ENCODE measurements around the gene ABI3. TPM values are rescaled to one million over a fixed set of nuclear protein-coding genes. Genes with fewer than 3 reads are reported as not detected.
"Not testable (repeated sequence)": the region's sequence is repeated elsewhere in the genome, so short reads cannot be mapped to it uniquely, and the experiment has no call there.

ABI3 gene
- total and polyA plus RNA-seq, 4 donors = 4.7 to 8.8 (median 5.5) TPM

DNA sequence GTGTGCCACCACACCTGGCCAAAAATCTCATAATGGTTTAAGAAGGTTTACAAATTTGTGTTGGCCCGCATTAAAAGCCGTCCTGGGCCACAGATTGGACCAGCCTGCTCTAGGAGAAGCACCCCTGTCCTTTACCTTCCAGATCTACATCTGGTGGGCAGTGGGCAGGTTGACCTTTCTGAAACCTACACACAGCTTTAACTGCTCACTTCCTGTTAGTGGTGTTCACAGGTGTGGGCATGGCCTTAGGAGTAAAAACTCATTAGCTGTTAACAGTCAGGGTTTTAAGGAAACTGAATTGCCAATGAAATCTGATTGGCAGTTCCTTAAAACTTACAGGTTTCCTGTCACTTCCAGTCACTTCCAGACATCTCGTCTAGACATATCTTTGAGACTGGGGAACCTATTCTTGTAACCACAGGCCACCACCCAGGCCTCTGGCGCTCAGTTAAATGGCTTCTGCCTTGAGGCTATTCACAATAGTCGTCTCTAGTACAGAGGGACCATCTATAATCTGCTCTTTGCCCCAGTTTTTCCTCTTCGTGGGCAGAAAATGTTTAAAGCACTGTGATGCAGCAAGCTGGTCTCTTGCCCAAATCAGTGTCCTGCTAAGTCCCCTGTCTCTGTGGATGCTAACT, 29.4 kb upstream of the ABI3 start:
- no peak overlapping the region for H3K9ac ChIP-seq (ENCODE audit: low read depth in 1 of 2, low read length in 2 of 2)
- H3K4me1 ChIP-seq (ENCODE audit: control insufficient read depth in 4 of 4, insufficient read depth in 4 of 4, low read length in 3 of 4) = no peaks in the 10 kb centered on the region
- no peaks in the 10 kb centered on the region for H3K36me3 ChIP-seq (ENCODE audit: control insufficient read depth in 4 of 4, insufficient read depth in 3 of 4, low read depth in 1 of 4, low read length in 3 of 4)
- no peaks in the 10 kb centered on the region for H3K27me3 ChIP-seq (ENCODE audit: control insufficient read depth in 4 of 4, insufficient read depth in 4 of 4, low read length in 3 of 4)
- DNase-seq (ENCODE audit: low spot score) = no peak
- no peak for TF ChIP-seq YY1 (IDR thresholded peaks at IDR 0.05)
- WGBS = 84% methylated on average over 6 of the region's 6 CpGs
- H3K9me3 ChIP-seq (ENCODE audit: control insufficient read depth in 4 of 4, low read length in 3 of 4) = peaks cover 2 to 17% (median 5%) of the 10 kb centered on the region in 4 donors
- H3K4me3 ChIP-seq (ENCODE audit: low read depth in 1 of 3, low read length in 3 of 3) = no peak overlapping the region
- H3K27ac ChIP-seq (ENCODE audit: low read depth in 1 of 2, low read length in 2 of 2) = no peak overlapping the region

GRCh38 chr17:49183341-49183740, 27.2 kb upstream of the ABI3 start:
- Histone ChIP-seq H3K27me3 (ENCODE audit: control insufficient read depth in 4 of 4, insufficient read depth in 4 of 4, low read length in 3 of 4) (no peaks in the 10 kb centered on the region), H3K4me3 (ENCODE audit: low read depth in 1 of 3, low read length in 3 of 3) (no peak overlapping the region), H3K36me3 (ENCODE audit: control insufficient read depth in 4 of 4, insufficient read depth in 3 of 4, low read depth in 1 of 4, low read length in 3 of 4) (no peaks in the 10 kb centered on the region), H3K4me1 (ENCODE audit: control insufficient read depth in 4 of 4, insufficient read depth in 4 of 4, low read length in 3 of 4) (no peaks in the 10 kb centered on the region), H3K9ac (ENCODE audit: low read depth in 1 of 2, low read length in 2 of 2) (no peak overlapping the region), H3K27ac (ENCODE audit: low read depth in 1 of 2, low read length in 2 of 2) (no peak overlapping the region), H3K9me3 (ENCODE audit: control insufficient read depth in 4 of 4, low read length in 3 of 4) (peaks cover 0 to 8% (median 2%) of the 10 kb centered on the region in 4 donors)
- WGBS = 82% methylated on average over 5 of the region's 5 CpGs
- TF ChIP-seq HNF4A (conservative IDR thresholded peaks at IDR 0.05) = no peak
- no peak for TF ChIP-seq FOXA1 (IDR thresholded peaks at IDR 0.05)
- no peak for TF ChIP-seq SP1 (IDR thresholded peaks at IDR 0.05)
- TF ChIP-seq TAF1 (conservative IDR thresholded peaks at IDR 0.05) = no peak
- no peak for TF ChIP-seq YY1 (IDR thresholded peaks at IDR 0.05)
- no peak for DNase-seq (ENCODE audit: low spot score)

DNA sequence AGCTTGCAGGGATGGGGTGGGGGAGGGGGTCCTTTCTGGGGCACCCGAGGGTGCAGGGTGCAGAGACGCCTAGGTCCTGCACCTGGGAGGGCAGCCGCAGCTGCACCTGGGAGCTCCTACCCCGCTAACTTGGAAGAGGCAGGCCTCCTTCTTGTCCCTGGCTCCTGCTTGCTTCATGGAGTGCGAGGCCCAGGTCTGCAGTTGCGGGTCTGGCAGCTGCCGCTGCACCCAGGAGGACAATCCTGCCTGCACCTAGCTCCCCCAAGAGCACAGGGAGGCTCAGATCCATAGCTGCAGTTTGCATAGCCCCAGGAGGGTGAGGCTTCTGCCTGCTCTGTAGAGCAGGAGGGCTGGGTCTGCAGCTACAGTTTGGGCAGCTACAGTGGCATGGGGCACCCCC, 26.7 kb upstream of the ABI3 start:
- H3K27me3 ChIP-seq (ENCODE audit: control insufficient read depth in 4 of 4, insufficient read depth in 4 of 4, low read length in 3 of 4) = no peaks in the 10 kb centered on the region
- H3K4me1 ChIP-seq (ENCODE audit: control insufficient read depth in 4 of 4, insufficient read depth in 4 of 4, low read length in 3 of 4) = no peaks in the 10 kb centered on the region
- no peak overlapping the region for H3K27ac ChIP-seq (ENCODE audit: low read depth in 1 of 2, low read length in 2 of 2)
- H3K36me3 ChIP-seq (ENCODE audit: control insufficient read depth in 4 of 4, insufficient read depth in 3 of 4, low read depth in 1 of 4, low read length in 3 of 4) = no peaks in the 10 kb centered on the region
- no peak overlapping the region for H3K4me3 ChIP-seq (ENCODE audit: low read depth in 1 of 3, low read length in 3 of 3)
- H3K9ac ChIP-seq (ENCODE audit: low read depth in 1 of 2, low read length in 2 of 2) = no peak overlapping the region
- peaks cover 0 to 8% (median 2%) of the 10 kb centered on the region in 4 donors for H3K9me3 ChIP-seq (ENCODE audit: control insufficient read depth in 4 of 4, low read length in 3 of 4)
- DNase-seq (ENCODE audit: low spot score) = no peak
- WGBS = 89% methylated on average over 7 of the region's 7 CpGs
- TF ChIP-seq HNF4A (conservative IDR thresholded peaks at IDR 0.05) = no peak
- no peak for TF ChIP-seq FOXA2 (IDR thresholded peaks at IDR 0.05)
- no peak for TF ChIP-seq NR2F2 (IDR thresholded peaks at IDR 0.05)
- TF ChIP-seq RXRA (IDR thresholded peaks at IDR 0.05) = no peak
- TF ChIP-seq, protein P1, sequence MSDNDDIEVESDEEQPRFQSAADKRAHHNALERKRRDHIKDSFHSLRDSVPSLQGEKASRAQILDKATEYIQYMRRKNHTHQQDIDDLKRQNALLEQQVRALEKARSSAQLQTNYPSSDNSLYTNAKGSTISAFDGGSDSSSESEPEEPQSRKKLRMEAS (IDR thresholded peaks at IDR 0.05) = no peak

GRCh38 chr17:49184522-49184921, 26.0 kb upstream of the ABI3 start:
- not testable (repeated sequence) for H3K9me3 ChIP-seq (ENCODE audit: control insufficient read depth in 4 of 4, low read length in 3 of 4)

DNA sequence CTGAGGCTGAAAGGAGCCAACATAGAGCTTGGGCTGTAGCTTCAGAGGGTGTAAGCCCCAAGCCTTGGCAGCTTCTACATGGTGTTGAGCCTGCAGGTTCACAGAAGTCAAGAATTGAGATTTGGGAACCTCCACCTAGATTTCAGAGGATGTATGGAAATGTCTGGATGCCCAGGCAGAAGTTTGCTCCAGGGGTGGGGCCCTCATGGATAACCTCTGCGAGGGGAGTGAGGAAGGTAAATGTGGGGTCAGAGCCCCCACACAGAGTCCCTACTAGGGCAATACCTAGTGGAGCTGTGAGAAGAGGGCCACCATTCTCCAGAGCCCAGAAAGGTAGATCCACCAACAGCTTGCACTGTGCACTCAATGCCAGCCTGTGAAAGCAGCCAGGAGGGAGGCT, 25.1 kb upstream of the ABI3 start:
- H3K36me3 ChIP-seq (ENCODE audit: control insufficient read depth in 4 of 4, insufficient read depth in 3 of 4, low read depth in 1 of 4, low read length in 3 of 4); H3K27ac ChIP-seq (ENCODE audit: low read depth in 1 of 2, low read length in 2 of 2); H3K9ac ChIP-seq (ENCODE audit: low read depth in 1 of 2, low read length in 2 of 2); DNase-seq (ENCODE audit: low spot score); H3K4me3 ChIP-seq (ENCODE audit: low read depth in 1 of 3, low read length in 3 of 3); H3K27me3 ChIP-seq (ENCODE audit: control insufficient read depth in 4 of 4, insufficient read depth in 4 of 4, low read length in 3 of 4); H3K4me1 ChIP-seq (ENCODE audit: control insufficient read depth in 4 of 4, insufficient read depth in 4 of 4, low read length in 3 of 4); H3K9me3 ChIP-seq (ENCODE audit: control insufficient read depth in 4 of 4, low read length in 3 of 4): not testable (repeated sequence)
- WGBS = 90% methylated on average over 1 of the region's 1 CpG

More at GRCh38 chr17:49184522-49184921, 26.0 kb upstream of the ABI3 start:
- H3K4me1 ChIP-seq (ENCODE audit: control insufficient read depth in 4 of 4, insufficient read depth in 4 of 4, low read length in 3 of 4); DNase-seq (ENCODE audit: low spot score); H3K27me3 ChIP-seq (ENCODE audit: control insufficient read depth in 4 of 4, insufficient read depth in 4 of 4, low read length in 3 of 4); H3K27ac ChIP-seq (ENCODE audit: low read depth in 1 of 2, low read length in 2 of 2); H3K36me3 ChIP-seq (ENCODE audit: control insufficient read depth in 4 of 4, insufficient read depth in 3 of 4, low read depth in 1 of 4, low read length in 3 of 4); H3K9ac ChIP-seq (ENCODE audit: low read depth in 1 of 2, low read length in 2 of 2); H3K4me3 ChIP-seq (ENCODE audit: low read depth in 1 of 3, low read length in 3 of 3): not testable (repeated sequence)
